HG02798 (cell line): ENCODE results near the gene SERHL2.
"Not testable (repeated sequence)": the region's sequence is repeated elsewhere in the genome, so short reads cannot be mapped to it uniquely, and the experiment has no call there.

Source experiments
- ATAC-seq: cut with Tn5 transposase; IDR thresholded peaks from one replicate; pipeline ENCODE4 v1.9.1; 2021; ENCODE audit warnings: mild to moderate bottlenecking; ENCODE audit not compliant: unreplicated experiment, poor library complexity

The SERHL2 gene

DNA sequence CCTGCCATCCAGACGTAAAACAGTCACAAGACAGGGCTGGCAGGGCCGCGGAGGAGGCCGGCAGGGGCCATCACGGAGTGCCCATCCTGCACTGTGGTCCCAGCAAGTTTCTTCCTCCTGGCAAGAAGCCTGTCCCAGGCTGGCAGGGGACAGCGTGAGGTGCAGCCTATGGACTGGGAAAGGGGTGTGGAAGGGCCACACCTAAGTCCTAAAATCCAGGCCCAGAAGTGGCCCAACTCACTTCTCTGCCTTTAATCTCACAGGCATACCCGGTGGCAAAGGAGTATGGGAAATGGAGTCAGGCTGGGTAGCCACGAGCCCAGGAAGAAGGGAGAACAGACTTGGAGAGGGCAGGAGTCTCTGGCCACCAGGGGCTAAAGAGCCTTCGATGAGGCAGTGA is 16.8 kb downstream of the SERHL2 start:
- ATAC-seq = not testable (repeated sequence)

DNA sequence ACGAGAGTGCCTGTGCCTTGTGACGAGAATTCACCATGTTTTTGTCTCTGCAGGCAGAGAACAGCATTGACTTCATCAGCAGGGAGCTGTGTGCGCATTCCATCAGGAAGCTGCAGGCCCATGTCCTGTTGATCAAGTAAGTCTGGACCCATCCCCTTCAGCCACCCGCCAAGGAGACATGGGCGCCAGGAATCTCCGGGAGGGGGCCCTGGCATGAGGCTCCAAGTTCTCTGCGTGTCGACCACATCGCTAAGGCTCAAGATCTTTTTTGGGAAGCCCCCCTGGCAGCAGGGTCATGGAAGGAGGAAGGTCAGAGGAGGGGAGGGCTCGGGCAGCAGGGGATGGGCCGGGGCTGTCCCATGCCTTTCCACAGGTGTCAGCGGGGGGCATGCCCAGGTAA is 17.3 kb downstream of the SERHL2 start:
- not testable (repeated sequence) for ATAC-seq

GRCh38 chr22:42574046-42574445 is 20.3 kb downstream of the SERHL2 start:
- not testable (repeated sequence) for ATAC-seq

GRCh38 chr22:42574468-42574867 is 20.7 kb downstream of the SERHL2 start:
- not testable (repeated sequence) for ATAC-seq

DNA sequence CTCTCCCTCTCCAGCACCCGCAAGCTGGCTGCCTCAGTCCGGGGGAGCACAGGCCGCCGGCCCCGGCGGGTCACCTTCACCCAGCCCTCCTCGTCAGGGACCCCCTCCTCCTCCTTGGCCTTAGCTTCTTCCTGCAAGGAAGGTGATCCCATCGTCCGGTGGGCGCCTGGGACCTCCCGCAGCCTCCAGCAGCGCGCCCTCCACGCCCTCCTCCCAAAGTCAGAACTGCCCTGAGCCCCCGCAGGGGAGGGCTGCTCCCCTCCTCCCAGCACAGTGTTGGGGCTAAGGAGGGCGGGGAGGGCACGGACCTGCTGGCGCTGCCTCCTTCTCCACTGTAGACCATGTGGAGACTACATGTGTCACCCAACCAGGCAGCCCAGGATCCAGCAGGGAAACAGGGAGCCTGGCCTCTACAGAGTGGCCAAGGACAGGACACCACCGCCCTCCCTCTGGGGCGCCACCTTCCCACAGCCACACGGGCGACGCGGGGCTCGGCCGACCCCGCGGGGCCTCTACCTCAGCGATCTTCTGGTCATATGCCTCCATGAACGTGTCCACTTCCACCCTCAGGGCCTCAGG is 22.3 kb downstream of the SERHL2 start:
- ATAC-seq = not testable (repeated sequence)

DNA sequence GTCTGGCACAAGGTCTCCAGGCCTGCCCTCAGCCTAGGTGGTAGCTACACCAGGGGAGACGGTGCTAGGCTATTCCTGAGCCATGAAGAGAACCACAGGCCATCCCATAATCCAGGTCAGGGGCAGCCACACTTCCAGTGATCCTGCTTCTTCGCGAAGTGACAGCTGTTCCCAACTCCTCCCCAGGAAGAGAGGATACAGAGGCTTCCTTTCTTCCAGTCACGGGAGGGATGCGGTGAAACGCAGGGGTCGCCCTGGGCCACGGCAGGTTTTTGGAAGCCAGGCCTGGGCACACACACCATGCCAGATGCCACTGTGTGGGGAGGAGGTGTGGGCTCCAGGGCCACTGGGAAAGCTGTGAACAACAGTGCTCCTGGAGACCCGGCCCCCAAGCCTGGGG is 23.4 kb downstream of the SERHL2 start:
- ATAC-seq = not testable (repeated sequence)

GRCh38 chr22:42577623-42578240 is 24.0 kb downstream of the SERHL2 start:
- no peak for ATAC-seq

DNA sequence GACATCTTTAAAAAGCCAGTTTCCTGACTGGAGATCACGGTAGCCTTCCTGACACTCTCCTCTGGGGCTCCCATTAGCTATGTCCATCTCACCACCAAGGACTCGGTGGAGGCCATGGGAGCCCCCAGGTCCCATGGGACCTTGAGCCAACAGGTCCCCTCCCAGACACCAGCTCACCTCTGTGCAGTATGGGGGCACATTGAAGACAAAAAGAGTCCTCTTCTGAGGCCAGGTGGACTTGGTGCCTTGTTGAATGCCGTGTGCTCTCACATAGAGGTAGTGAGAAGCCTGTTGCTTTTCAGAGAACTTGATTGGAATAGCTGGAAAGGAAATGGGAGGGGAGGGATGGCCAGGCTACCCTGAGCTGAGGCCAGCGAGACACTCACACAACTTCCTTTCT is 26.3 kb downstream of the SERHL2 start:
- not testable (repeated sequence) for ATAC-seq

DNA sequence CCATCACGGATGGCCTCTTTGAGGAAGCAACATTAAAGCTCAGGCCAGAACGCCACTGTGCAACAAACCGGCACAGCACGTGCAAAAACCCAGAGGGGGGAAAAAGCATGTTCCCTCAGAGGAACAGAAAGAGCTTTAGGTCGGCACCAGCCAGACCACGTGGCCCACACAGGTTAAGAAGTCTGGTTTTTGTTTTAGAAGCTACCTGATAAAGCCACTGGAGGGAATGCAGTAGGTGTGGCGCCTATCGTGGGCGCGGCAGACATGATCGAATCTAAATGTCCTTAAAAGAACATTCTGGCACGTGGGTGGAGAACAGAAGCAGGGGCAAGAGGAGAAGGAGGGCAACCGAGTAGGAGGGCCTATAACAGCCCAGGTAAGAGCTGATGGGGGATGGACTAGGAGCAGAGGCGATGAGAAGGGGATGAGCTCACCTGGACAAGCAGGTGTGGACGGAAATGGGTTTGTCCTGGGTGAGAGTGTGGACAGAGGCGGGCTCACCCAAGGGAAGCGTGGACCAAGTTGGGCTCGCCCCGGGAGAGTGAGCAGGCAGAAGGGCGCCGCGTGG is 27.5 kb downstream of the SERHL2 start:
- peak; percentile 9 for ATAC-seq

DNA sequence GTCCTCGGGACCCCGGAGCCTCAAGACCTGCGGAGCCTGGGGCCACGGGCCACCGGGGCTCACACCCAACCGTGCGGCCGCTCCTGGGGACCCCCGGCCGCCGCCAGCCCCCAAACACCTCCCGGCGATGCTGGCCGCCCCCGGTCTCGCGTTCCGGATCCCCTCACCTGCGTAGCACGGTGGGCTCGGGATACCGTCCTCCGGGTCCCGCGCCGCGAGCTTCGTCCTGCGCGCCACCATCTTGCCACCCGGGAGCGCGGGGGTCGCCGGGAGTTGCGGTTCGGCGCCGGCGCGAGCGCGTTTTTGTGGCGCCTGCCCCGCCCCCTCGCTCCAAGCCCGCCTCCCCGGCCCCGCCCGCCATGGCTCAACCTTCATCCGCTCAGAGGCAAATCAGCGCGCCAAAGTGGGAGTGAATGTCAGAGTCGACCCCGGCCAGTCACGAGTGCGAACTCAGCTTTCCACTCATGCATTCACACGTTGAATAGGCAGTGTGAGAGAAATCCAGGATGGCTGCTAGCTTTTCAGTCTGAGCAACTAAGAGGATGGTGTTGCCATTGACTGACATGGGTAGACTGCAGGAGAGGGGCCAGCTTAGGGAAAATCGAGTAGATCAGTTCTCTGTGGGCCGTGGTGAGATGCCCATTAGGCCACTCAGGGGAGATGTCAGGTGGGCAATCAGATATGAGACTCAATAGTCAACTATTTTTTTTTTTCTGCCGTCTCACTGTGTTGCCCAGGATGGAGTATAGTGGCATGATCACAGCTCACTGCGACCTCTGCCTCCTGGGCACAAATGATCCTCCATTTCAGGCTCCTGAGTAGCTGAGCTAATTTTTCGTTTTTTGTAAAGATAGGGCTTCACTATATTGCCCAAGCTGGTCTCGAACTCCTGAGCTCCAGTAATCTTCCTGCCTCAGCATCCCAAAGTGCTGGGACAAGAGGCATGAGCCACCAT is 28.3 kb downstream of the SERHL2 start:
- ATAC-seq = peak; percentile 73

GRCh38 chr22:42582987-42583386 is 29.2 kb downstream of the SERHL2 start:
- no peak for ATAC-seq

- ATAC-seq = no peak
Observed at GRCh38 chr22:42584364-42584940, 30.7 kb downstream of the SERHL2 start.

DNA sequence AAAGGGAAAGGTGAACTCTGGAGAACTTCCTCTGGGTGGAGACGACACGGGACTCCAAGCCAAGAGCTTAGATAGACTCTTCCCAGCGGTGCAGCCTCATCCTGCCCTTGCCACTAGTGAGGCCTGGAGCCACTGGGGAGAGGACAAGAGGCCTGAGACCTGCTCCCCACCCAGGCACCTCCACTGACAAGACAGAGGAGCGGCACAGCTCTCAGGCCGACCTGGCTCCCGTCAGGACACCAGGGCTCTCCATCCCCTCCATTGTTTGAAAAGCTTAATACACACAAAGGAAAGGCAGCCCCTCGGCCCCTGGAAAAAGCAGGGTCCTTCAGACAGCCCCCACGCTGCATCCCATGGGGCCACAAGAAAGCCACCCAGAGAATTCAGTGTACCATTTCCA is 31.3 kb downstream of the SERHL2 start:
- ATAC-seq = no peak

GRCh38 chr22:42586381-42586780 is 32.6 kb downstream of the SERHL2 start:
- ATAC-seq = no peak

DNA sequence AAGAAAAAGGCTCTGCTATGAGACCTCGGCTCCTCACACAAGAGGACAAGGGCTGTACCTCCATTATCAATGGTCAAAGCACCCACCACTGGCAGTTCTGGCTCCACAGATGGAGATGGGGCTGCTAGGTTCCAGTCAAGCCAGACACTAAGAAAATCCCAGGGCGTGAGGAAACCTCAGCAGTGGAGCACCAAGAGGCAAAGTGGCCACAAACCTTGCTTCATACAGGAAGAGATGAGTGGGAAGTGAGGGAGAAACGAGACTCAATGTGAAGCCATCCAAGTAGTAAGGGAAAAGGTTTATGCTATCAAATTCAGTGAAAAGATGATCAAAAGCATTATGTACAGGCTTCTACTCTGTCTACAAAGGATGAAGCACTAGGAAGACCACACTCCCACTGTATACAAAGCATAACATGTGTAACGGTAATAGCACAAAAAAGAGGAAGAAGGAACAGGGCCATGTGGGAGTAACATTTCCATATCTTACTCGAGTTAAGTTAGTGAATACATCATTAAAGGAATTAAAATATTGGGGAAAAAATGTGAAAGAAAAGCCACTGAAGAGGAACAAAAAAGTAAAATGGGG is 33.9 kb downstream of the SERHL2 start:
- ATAC-seq = no peak

GRCh38 chr22:42591987-42592386 is 38.2 kb downstream of the SERHL2 start:
- ATAC-seq = no peak

GRCh38 chr22:42595434-42595833 is 41.7 kb downstream of the SERHL2 start:
- ATAC-seq = no peak

DNA sequence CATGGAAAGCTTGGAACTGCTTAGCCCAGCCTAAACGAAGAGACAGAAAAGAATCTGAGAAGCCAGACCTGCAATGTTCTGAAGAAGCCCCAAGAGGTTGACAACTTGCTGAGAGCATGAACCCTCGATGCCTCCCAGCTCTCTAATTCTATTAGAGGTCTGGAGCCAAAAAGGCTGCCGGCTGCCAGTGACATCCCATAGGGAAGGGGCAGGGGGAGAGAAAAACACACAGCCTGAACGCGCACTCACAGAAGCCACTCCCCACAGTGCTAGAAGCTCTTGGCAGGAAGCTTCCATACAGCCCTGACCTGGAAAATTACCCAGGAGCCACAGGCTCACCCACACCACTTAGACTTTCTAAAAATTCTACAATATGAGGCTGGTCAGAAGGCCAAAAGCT is 42.6 kb downstream of the SERHL2 start:
- ATAC-seq = no peak

DNA sequence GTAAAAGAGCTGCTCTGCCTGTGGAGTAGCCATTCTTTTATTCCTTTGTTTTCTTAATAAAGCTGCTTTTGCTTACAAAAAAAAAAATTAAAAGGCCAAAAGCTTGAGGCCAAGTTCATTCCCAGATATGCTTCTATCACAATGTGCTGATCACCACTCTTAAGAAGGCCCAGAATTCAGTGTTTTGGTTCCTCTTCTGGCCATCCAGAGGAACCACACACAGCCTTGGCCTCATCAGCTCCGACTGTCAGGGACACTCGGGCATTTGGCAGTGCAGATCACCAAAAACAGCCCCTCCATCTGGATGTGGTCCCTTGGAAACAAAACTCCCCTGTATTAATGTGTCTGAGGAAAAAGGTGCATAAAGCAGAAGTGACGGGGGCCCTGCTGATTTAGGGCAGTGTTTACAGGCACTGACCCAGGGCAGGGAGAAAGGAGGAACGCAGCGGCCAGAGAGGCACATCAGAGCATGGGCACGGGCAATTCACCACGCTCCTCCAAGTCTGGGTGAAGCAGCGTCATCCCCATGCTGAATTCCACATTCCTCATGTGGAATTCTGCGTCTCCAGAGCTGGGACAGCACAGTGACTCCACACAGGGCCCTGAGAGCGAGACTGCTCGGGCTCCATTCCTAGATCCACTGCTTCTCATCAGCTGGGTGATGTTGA is 43.2 kb downstream of the SERHL2 start:
- no peak for ATAC-seq
